Measurements from ENCODE around the gene TEK.
A peak's percentile ranks its signal among the peaks of the same experiment; 100 is the strongest.

Gene TEK

DNA sequence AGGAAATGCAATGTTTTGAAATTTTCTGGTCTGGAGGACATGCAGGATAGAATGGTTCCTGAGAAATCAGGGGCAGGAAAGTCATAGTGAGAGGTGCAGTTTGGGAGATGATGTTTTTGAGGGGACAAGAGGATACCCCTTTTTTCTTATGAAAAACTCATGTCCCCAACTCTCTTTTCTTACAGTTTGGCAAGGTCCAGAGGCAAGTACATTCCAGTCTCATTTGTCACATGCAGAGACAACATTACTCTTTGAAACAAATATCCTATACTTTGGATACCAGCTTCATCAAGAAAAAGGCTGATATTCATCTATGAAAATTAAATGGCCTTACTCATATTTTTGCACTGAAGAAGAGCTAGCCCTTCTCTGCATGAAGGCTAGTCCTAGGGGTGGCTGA is 139.7 kb downstream of the TEK start:
- DNase-seq: no peak

DNA sequence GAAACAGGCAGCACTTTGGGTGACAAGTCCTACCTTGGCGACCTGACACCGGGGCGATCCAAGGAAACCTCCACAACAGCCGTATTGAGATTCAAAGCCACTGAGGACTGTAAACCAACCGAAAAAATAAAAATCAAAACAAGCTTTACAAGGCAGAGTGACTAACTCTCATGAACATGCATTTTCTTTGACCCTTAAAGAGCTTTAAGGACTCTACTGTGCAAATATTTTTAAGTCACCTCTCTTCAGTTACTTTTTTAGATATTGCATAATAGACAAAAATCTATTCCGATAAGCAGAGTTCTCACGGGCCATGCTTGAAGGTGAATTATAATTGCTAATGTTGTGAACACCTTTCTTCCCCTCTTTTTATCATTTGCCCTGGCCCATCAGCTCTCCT is 149.6 kb downstream of the TEK start:
- DNase-seq: no peak

DNA sequence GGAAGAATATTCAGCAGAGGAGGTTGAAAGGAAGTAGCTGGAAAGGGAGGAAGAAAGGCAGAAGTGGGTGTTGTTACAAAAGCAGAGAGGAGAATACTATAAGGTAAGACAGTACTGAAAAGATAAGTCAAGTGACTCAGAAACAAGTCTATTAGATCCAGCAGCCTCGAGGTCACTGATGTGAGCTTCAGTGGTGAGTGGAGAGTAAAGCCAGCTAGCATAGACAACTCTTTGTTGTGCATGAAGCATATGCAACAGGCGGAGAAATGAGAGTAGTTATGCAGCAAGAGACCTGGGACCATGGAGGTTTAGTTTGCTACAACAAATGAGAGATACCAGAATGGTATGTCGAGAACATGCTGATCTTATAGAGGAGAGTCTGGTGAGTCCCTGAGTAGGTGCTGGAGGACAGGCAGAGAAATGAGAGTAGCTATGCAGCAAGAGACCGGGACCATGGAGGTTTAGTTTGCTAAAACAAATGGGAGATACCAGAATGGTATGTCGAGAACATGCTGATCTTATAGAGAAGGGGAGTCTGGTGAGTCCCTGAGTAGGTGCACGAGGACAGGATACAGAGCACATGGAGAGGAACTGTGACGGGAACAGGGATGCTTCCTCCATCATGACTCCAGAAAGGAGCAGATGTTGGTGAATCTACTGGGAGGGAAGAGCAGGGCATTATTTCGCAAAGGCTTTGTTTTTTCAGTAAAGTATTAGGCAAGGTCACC is 151.9 kb downstream of the TEK start:
- DNase-seq: no peak

DNA sequence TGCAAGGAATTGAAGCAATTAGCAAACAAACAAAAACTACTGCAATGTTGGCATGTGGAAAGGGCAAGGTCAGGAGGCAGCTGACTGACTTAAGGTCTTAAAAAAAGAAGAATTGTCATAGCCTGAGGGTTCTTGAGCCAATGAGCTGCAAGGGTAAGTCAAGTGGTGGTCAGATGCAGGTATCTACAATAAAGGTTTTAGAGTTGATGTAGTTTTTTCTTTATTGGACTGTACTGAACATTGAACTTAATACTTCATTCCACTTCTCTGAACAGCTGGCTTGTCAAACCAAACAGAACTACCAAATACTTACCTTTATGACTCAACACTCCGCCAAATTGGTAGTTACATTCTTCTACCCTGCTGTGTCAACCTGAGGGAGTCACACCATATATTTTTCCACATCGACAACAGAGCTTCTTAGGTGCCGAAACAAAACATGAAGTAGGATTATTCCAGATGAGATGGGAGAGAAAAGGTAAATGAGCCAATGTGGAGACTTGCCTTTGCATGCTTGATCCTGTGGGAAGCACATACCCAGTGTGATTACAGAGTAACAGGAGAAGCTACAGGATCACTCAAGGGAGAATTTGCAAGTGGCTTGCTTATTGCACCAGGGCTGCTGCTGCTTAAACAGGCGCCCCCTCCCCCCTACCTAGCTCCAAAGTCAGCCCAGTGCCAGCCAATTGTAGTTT is 152.6 kb downstream of the TEK start:
- DNase-seq: no peak

DNA sequence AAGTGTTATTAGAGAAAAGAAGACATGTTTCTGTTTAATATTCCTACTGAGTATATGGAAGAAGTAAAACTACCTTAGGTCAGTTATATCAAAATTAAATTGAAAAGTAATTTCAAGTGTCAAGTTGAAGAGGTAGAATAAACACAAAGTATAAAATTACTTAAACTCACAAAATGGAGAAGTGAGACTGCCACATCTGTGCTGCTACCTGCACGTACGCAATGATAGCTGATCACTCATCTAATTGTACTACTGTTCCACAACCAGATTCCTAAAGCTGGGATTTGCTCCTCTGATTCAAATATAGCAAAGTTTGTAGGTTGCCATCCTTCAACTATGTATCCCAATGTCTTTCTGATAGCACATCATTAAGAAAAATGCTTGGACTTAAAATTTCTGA is 163.1 kb downstream of the TEK start:
- no peak for DNase-seq

DNA sequence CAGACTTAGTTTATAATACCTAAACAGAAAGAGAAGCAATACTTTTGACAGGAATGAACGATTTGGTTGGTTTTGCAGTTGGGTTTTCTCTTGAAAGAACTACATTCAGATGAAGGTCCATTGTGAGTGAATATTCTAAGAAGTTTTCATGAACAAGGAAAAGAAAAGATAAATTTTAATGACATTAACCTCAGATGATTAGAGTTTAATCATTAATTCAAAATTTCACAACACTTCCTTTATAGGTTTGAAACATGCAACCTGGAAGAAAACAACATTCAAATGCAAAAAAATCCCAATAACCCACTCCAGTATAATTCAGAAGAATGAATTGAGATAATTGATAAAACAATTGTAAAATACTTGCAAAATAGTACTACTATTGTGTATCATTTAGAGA is 164.2 kb downstream of the TEK start:
- DNase-seq: no peak

DNA sequence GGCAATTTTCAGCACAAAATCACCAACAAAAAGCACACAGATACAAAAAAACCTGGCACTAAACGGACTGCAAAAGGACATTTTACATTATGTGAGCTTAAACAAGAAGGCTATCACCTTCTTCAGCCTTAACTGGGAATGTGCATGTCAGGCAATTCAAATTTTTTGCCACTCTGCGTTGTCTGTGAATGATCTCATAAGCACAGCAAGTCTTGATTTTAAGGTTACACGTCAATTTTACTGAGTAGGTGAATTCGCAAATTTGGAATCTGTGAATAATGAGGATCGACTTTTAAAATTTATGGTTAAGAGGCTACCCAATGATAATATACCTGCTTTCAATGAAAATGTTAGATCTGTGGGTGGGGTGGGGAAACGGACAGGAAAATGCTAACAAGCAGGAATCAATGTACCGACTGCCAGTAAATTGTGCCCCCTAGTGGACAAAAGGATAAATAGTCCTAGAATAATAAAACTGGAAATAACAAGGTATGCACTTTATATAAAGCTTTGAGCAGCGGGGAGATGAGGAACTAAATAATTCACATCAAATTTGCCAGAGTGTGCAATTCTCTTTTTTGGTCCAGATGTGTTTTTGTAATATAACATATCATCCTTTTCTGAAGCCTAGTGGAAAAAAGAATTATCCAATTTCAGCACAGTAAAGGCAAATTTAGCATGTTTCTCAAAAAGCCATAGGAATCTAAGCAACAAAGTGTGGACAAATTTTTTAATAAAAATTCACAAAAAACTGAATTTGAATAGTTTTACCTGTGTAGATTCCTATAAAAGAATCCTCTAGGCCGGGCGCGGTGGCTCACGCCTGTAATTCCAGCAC is 167.4 kb downstream of the TEK start:
- peak; percentile 58 for DNase-seq

DNA sequence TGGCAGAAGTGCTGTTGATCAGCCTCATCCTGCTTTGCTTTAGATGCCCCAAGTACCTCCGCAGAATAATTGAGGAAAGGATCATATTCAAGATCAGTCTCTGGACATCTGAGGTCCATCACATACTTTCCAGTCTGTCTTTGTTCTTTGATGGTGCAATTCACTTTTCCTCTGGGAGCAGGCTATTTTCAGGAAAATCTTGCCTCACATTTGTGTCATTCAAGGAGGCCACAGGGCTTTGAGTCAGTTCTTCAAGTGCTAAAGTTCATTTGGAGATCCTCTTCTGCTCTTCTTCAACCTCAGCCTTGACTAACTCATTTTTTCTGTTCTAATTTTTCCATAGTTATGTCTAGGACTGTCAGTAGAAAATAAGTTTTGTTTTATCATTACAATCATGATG is 169.3 kb downstream of the TEK start:
- no peak for DNase-seq

DNA sequence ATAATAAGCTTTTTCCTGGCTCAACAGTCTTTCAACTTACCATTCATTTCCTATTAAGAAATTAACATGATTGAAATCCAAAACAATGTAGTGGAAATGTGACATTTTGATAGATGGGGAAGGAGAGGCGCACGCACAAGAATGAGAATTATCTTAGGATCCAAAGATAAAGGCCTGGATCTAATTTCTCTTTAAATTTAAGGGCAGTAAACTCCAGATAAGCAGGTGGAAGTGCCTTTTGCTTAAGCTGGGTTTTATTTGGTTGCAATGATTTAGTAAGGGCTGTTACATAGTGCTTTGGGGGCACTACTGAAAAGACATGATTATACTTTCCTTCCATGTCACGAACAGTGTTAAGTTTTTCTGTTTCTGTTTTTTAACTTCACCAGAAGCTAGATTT is 170.6 kb downstream of the TEK start:
- no peak for DNase-seq
